Measurements from ENCODE around the gene IL10RB. TPM values are rescaled to one million over a fixed set of nuclear protein-coding genes. Genes with fewer than 3 reads are reported as not detected.
A peak's percentile ranks its signal among the peaks of the same experiment; 100 is the strongest.
"Not testable (repeated sequence)": the region's sequence is repeated elsewhere in the genome, so short reads cannot be mapped to it uniquely, and the experiment has no call there.

Gene IL10RB
- total RNA-seq, result 10 to 100 TPM; 31.0 to 39.5 (median 31.8) TPM

GRCh38 chr21:33266050-33266788 lies at the start of gene IL10RB:
Gene IL10RB (plus strand): TSS chr21:33266367. CDS start chr21:33266466, 99 bp downstream.
- H3K36me3 ChIP-seq, result no peaks in the 10 kb centered on the region
- no peaks in the 10 kb centered on the region for H3K27me3 ChIP-seq
- H3K27ac ChIP-seq, result peak within 1 kb of the TSS; percentile 88 to 95
- peak within 1 kb of the TSS; percentile 74 to 98 (median 85) for H3K4me3 ChIP-seq
- TF ChIP-seq POLR2AphosphoS5 (IDR thresholded peaks at IDR 0.05), result peak; percentile 50 to 70 (median 50)
- TF ChIP-seq POLR2A (IDR thresholded peaks at IDR 0.05), result no peak
- H3K9me3 ChIP-seq, result no peaks in the 10 kb centered on the region
- DNase-seq (ENCODE audit: low spot score in 2 of 2), result peak; percentile 54 to 57
- no peaks in the 10 kb centered on the region for H3K4me1 ChIP-seq
- intact Hi-C loops (cut with DNase I; ENCODE audit: low total_unique reads), result no loop called here

- Histone ChIP-seq H3K4me1 (no peaks in the 10 kb centered on the region), H3K27ac (no peak overlapping the region), H3K27me3 (no peaks in the 10 kb centered on the region), H3K36me3 (no peaks in the 10 kb centered on the region), H3K4me3 (no peak overlapping the region), H3K9me3 (no peaks in the 10 kb centered on the region)
- DNase-seq (ENCODE audit: low spot score in 2 of 2), result no peak
- intact Hi-C loops (cut with DNase I; ENCODE audit: low total_unique reads), result no loop called here
- TF ChIP-seq CTCF (IDR thresholded peaks at IDR 0.05), result no peak
- TF ChIP-seq POLR2AphosphoS5 (IDR thresholded peaks at IDR 0.05), result no peak
- TF ChIP-seq POLR2A (IDR thresholded peaks at IDR 0.05), result no peak
These were observed 49.0 kb upstream of the IL10RB start for GRCh38 chr21:33217138-33217520.

- H3K36me3 ChIP-seq, result no peaks in the 10 kb centered on the region
- TF ChIP-seq POLR2A (IDR thresholded peaks at IDR 0.05) (no peak), CTCF (IDR thresholded peaks at IDR 0.05) (no peak), POLR2AphosphoS5 (IDR thresholded peaks at IDR 0.05) (no peak)
- H3K27ac ChIP-seq, result no peak overlapping the region
- H3K4me3 ChIP-seq, result no peak overlapping the region
- no peaks in the 10 kb centered on the region for H3K4me1 ChIP-seq
- no peaks in the 10 kb centered on the region for H3K9me3 ChIP-seq
- intact Hi-C loops (cut with DNase I; ENCODE audit: low total_unique reads), result loop anchor here (2.0 kb wide), 1 partner anchor 20 kb away; no protein-coding TSS in a partner anchor
- DNase-seq (ENCODE audit: low spot score in 2 of 2), result no peak
- H3K27me3 ChIP-seq, result no peaks in the 10 kb centered on the region
These were observed 46.9 kb upstream of the IL10RB start for GRCh38 chr21:33219300-33219699.

GRCh38 chr21:33219954-33220353 lies 46.2 kb upstream of the IL10RB start:
- intact Hi-C loops (cut with DNase I; ENCODE audit: low total_unique reads), result loop anchor here (2.0 kb wide), 1 partner anchor 21 kb away; no protein-coding TSS in a partner anchor
- no peak for TF ChIP-seq POLR2A (IDR thresholded peaks at IDR 0.05)
- TF ChIP-seq CTCF (IDR thresholded peaks at IDR 0.05), result no peak
- TF ChIP-seq POLR2AphosphoS5 (IDR thresholded peaks at IDR 0.05), result no peak
- Histone ChIP-seq H3K9me3 (no peaks in the 10 kb centered on the region), H3K36me3 (no peaks in the 10 kb centered on the region), H3K27me3 (no peaks in the 10 kb centered on the region), H3K27ac (no peak overlapping the region), H3K4me1 (no peaks in the 10 kb centered on the region), H3K4me3 (no peak overlapping the region)
- no peak for DNase-seq (ENCODE audit: low spot score in 2 of 2)

- H3K27me3 ChIP-seq; H3K4me3 ChIP-seq; H3K9me3 ChIP-seq; DNase-seq (ENCODE audit: low spot score in 2 of 2); intact Hi-C loops (cut with DNase I; ENCODE audit: low total_unique reads); H3K4me1 ChIP-seq; H3K36me3 ChIP-seq; H3K27ac ChIP-seq: not testable (repeated sequence)
These were observed 40.8 kb upstream of the IL10RB start for GRCh38 chr21:33225376-33225775.

- H3K36me3 ChIP-seq, result no peaks in the 10 kb centered on the region
- no peak for DNase-seq (ENCODE audit: low spot score in 2 of 2)
- H3K9me3 ChIP-seq, result no peaks in the 10 kb centered on the region
- peaks cover 0 to 6% of the 10 kb centered on the region in 2 donors for H3K4me1 ChIP-seq
- H3K4me3 ChIP-seq, result no peak overlapping the region
- intact Hi-C loops (cut with DNase I; ENCODE audit: low total_unique reads), result no loop called here
- no peak for TF ChIP-seq POLR2AphosphoS5 (IDR thresholded peaks at IDR 0.05)
- no peak for TF ChIP-seq POLR2A (IDR thresholded peaks at IDR 0.05)
- TF ChIP-seq CTCF (IDR thresholded peaks at IDR 0.05), result no peak
- no peaks in the 10 kb centered on the region for H3K27me3 ChIP-seq
- H3K27ac ChIP-seq, result no peak overlapping the region
These were observed 37.7 kb upstream of the IL10RB start for GRCh38 chr21:33228455-33228854.

Data from breast epithelium (tissue), 4 donors.